ENCODE data around the gene DENND2D.

DENND2D gene

GRCh38 chr1:111174070-111174469, 26.4 kb downstream of the DENND2D start:
- no peak for DNase-seq (ENCODE audit: low spot score)
- TF ChIP-seq CTCF (IDR thresholded peaks at IDR 0.05; ENCODE audit: extremely low read depth, insufficient read depth, missing control alignments), result no peak
- in situ Hi-C loops (cut with MboI; ENCODE audit: low pct_unique_long_range_greater_than_20kb, low sequenced_read_pairs, unreplicated experiment), result no loop called here

- TF ChIP-seq CTCF (IDR thresholded peaks at IDR 0.05; ENCODE audit: extremely low read depth, insufficient read depth, missing control alignments), result no peak
- DNase-seq (ENCODE audit: low spot score), result no peak
- in situ Hi-C loops (cut with MboI; ENCODE audit: low pct_unique_long_range_greater_than_20kb, low sequenced_read_pairs, unreplicated experiment), result no loop called here
These were observed 28.0 kb downstream of the DENND2D start for GRCh38 chr1:111172463-111172862.

- in situ Hi-C loops (cut with MboI; ENCODE audit: low pct_unique_long_range_greater_than_20kb, low sequenced_read_pairs, unreplicated experiment), result no loop called here
- no peak for TF ChIP-seq CTCF (IDR thresholded peaks at IDR 0.05; ENCODE audit: extremely low read depth, insufficient read depth, missing control alignments)
- DNase-seq (ENCODE audit: low spot score), result no peak
These were observed 36.3 kb downstream of the DENND2D start for GRCh38 chr1:111164151-111164550.

- in situ Hi-C loops (cut with MboI; ENCODE audit: low pct_unique_long_range_greater_than_20kb, low sequenced_read_pairs, unreplicated experiment), result no loop called here
- DNase-seq (ENCODE audit: low spot score), result no peak
- TF ChIP-seq CTCF (IDR thresholded peaks at IDR 0.05; ENCODE audit: extremely low read depth, insufficient read depth, missing control alignments), result no peak
These were observed 37.1 kb downstream of the DENND2D start for GRCh38 chr1:111163363-111163762.

GRCh38 chr1:111162488-111162880, 38.0 kb downstream of the DENND2D start:
- no peak for DNase-seq (ENCODE audit: low spot score)
- no peak for TF ChIP-seq CTCF (IDR thresholded peaks at IDR 0.05; ENCODE audit: extremely low read depth, insufficient read depth, missing control alignments)
- in situ Hi-C loops (cut with MboI; ENCODE audit: low pct_unique_long_range_greater_than_20kb, low sequenced_read_pairs, unreplicated experiment), result no loop called here

GRCh38 chr1:111161843-111162487, 38.5 kb downstream of the DENND2D start:
- in situ Hi-C loops (cut with MboI; ENCODE audit: low pct_unique_long_range_greater_than_20kb, low sequenced_read_pairs, unreplicated experiment), result no loop called here
- TF ChIP-seq CTCF (IDR thresholded peaks at IDR 0.05; ENCODE audit: extremely low read depth, insufficient read depth, missing control alignments), result no peak
- no peak for DNase-seq (ENCODE audit: low spot score)
